NCI-H2227 treated with DMSO at 0.1 percent for 48 hours (cell line): ENCODE data around the gene KLF13.

Source experiments
- DNase-seq: peaks from one replicate; lab custom pipeline; 2025; lab: John Stamatoyannopoulos, UW

KLF13 gene

DNA sequence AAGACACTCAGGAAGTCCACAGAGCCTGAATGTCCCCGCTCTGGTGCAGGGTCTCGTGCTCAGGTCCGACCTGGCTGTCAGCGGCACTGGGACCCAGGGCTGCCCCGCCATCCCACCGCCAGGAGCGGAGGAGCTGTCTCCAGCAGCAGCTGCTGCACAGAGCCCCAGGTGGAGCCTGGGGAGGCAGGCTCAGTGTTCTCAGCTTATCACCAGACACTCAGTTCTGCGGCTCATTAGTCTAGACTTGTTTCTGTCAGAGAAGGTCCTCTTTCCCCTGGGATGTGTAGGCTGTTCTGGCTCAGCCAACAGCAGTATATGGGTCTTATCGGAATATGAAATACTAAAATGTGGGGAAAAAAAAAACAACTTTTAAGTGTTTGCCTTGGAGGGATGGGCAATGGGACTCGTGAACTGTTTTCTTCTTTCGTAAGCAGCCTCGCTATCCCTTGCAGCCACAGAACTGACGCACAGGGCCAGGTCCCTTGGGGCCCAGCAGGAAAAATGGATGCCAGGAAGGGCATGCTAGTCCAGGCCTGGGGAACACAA is 75.9 kb downstream of the KLF13 start:
- DNase-seq, result no peak

GRCh38 chr15:31403096-31403495 is 76.5 kb downstream of the KLF13 start:
- DNase-seq, result no peak

DNA sequence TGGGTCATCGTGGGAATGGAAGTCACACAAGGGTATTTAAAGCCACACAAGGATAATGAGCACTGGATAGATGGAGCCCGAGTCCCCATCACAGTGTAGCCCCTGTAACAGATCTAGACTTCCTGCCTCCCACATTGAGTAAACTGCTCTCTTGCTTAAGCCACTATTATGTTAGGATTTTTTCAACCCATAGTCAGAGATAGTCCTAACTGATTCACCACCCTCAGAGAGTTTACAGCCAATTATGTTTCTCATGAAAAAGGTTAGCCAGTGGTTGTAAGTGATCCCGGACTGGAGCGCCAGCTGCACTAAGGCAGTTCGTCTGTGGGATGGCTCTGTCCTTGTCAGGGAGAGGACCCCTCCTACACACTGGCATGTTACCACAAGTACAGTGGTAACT is 77.0 kb downstream of the KLF13 start:
- DNase-seq, result no peak

DNA sequence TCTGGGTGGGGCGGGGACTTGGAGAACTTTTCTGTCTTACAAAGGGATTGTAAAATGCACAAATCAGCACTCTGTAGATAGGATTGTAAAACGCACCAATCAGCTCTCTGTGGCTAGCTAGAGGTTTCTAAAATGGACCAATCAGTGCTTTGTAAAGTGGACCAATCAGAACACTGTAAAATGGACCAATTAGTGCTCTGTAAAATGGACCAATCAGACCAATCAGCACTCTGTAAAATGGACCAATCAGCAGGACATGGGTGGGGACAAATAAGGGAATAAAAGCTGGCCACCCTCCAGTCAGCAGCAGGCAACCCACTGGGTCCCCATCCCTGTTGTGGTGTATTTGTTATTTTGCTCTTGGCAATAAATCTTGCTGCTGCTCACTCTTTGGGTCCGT is 77.7 kb downstream of the KLF13 start:
- DNase-seq, result no peak

DNA sequence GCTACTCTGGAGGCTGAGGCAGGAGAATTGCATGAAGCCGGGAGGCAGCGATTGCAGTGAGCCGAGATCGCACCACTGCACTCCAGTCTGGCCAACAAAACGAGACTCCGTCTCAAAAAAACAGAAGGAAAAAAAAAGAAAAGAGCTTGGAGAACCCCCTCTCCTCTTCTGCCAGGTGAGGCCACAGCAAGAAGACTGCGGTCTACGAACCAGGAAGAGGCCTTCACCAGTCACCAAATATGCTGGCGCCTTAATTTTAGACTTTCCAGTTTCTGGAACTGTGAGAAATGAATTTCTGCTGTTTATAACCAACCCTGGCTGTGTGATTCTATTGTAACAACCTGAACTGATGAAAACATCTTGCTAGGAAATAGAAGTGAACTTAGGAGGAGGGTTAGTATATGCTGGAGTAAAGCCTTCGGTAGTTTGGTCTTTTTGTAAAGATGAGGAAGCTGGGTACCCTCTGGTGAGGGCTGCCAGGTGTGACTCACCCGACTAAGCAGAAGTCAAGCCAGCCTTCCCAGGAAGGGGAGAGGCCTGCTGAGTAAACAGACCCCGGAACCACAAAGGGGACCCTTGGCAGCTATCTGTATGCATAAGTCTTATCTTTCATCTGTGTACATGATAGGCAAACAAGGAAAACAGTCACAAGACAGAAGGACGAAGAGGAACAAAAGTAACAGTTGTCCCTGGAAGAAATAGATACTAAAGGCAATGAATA is 78.7 kb downstream of the KLF13 start:
- no peak for DNase-seq

DNA sequence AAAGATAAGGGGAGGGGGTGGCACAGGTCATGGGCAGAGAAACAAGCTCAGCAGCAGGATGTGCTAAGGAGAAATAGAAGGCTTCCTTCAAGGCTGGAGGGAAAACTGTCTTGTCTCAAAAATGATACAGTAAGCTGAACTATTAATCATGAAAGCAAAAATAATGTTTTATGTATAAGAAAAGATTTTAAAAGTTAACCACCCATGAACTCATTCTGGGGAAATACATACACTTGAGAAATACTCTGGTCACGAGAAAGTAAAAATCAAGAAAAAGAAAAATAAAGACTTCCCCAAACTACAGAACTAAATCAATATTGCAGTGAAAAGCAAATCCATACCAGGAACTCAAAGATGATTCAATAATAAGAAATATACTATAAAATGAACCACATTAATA is 80.7 kb downstream of the KLF13 start:
- DNase-seq, result no peak

DNA sequence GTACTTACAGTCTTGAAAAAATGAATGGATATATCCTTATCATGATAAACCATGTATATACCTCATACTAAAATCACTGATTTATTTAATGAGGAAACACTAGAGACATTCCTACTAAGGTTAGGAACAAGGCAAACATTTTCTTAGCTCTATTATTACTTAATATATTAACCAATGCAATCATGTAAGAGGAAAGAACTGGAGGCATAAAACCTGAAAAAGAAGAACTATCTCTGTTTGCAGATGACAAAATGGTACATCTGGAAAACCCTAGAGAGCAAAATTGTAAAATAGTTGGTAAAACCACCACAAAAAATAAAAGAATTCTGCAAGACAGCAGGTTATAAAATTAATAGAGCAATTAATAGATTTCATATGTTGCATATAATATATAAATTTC is 81.2 kb downstream of the KLF13 start:
- no peak for DNase-seq

DNA sequence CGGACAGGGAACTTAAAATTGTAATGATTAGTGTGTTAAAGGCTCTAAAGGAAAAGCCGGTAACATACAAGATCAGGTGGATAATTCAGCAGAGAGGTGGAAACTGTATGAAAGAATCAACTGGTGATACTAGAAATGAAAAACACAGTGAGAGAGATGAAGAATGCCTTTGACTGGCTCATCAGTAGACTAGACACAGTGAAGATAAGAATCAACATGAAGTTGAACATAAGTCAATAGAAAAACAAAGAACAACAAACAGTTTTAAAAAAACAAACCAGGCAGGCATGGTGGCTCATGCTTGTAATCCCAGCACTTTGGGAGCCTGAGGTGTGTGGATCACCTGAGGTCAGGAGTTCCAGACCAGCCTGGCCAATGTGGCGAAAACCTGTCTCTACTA is 82.1 kb downstream of the KLF13 start:
- DNase-seq, result no peak

GRCh38 chr15:31409171-31409570 is 82.5 kb downstream of the KLF13 start:
- DNase-seq, result no peak

- DNase-seq, result no peak
Measured at GRCh38 chr15:31412824-31413223, 86.2 kb downstream of the KLF13 start.

- no peak for DNase-seq
Measured at GRCh38 chr15:31415201-31415600, 88.6 kb downstream of the KLF13 start.

DNA sequence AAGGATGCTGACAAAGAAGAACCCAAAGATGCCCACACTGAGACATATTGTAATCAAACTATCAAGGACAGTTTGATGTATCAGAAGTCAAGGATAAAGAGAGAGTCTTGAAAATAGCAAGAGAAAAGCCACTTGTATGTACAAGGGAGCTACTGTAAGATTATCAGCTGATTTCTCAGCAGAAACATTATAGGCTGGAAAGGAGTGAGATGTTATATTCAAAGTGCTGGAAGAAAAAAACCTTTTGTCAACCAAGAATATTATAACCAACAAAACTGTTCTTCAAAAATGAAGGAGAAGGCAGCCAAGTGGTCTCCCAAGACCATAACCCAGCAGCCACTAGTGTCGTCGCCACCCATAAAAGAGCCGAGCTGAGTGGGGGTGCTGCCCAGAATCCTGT is 93.2 kb downstream of the KLF13 start:
- no peak for DNase-seq

DNA sequence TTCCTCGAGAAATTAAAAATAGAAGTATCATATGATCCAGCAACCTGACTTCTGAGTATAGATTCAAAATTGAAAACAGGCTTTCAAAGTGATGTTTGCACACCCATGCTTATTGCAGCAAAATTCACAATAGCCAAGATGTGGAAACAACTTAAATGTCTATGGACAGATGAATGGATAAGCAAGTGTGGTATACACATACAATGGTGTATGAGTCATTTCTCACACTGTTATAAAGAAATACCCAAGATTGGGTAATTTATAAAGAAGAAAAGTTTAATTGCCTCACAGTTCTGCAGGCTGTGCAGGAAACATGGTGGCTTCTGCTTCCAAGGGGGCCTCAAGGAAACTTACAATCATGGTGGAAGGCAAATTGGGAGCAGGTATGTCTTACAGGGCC is 100.8 kb downstream of the KLF13 start:
- DNase-seq, result no peak
